ENCODE data around the gene CHST11. TPM values are rescaled to one million over a fixed set of nuclear protein-coding genes. Genes with fewer than 3 reads are reported as not detected.

CHST11 gene
- total RNA-seq, 1 experiment from 2014 or later = 6.7 TPM

GRCh38 chr12:104665296-104665695 lies 208.5 kb downstream of the CHST11 start:
- H3K4me2 ChIP-seq (ENCODE audit: insufficient read depth, insufficient read length, low read length) = no peak overlapping the region
- no peak overlapping the region for H3K27ac Mint-ChIP-seq
- H3K27me3 ChIP-seq (ENCODE audit: insufficient read depth, low read length) = no peaks in the 10 kb centered on the region
- H2BK120ac ChIP-seq (ENCODE audit: low read depth, low read length, poor library complexity, severe bottlenecking) = no peak overlapping the region
- peaks cover 7 to 14% of the 10 kb centered on the region in 2 experiments for H3K4me1 Mint-ChIP-seq
- H3K23me2 ChIP-seq (ENCODE audit: insufficient read length, low read depth, low read length, poor library complexity, severe bottlenecking) = no peaks in the 10 kb centered on the region
- H2AFZ ChIP-seq (ENCODE audit: low read length) = no peak overlapping the region
- no peaks in the 10 kb centered on the region for H3K36me3 Mint-ChIP-seq (ENCODE audit: insufficient read depth in 1 of 3, low read depth in 3 of 3)
- H3K79me2 ChIP-seq (ENCODE audit: insufficient read depth, low read length) = no peaks in the 10 kb centered on the region
- H4K91ac ChIP-seq (ENCODE audit: insufficient read length, low read depth, low read length) = no peak overlapping the region
- H2AK5ac ChIP-seq (ENCODE audit: insufficient read length, low read length) = no peak overlapping the region
- no peaks in the 10 kb centered on the region for H3K9me3 ChIP-seq (ENCODE audit: control insufficient read depth, low read depth, low read length)
- no peak overlapping the region for H3K56ac ChIP-seq (ENCODE audit: insufficient read length, low read depth, low read length)
- no peaks in the 10 kb centered on the region for H3K27me3 Mint-ChIP-seq (ENCODE audit: low read depth)
- DNase-seq = no peak
- no peak overlapping the region for H3K9ac ChIP-seq (ENCODE audit: extremely low read depth, insufficient read length, low read length)
- H3K23ac ChIP-seq (ENCODE audit: insufficient read length, low read depth, low read length) = no peak overlapping the region
- H3K14ac ChIP-seq (ENCODE audit: insufficient read depth, low read length) = no peak overlapping the region
- no peak overlapping the region for H3K27ac ChIP-seq (ENCODE audit: insufficient read length, low read depth, low read length)
- no peak overlapping the region for H3K18ac ChIP-seq (ENCODE audit: insufficient read length, low read depth, low read length)
- no peak overlapping the region for H3K4me3 Mint-ChIP-seq
- no peaks in the 10 kb centered on the region for H3K4me1 ChIP-seq (ENCODE audit: insufficient read depth, low read length)
- H2BK12ac ChIP-seq (ENCODE audit: insufficient read length, low read depth, low read length) = no peak overlapping the region
- no peak overlapping the region for H3T11ph ChIP-seq (ENCODE audit: low read length)
- no peak overlapping the region for H4K5ac ChIP-seq (ENCODE audit: insufficient read length, low read depth, low read length)
- no peaks in the 10 kb centered on the region for H4K20me1 ChIP-seq (ENCODE audit: control insufficient read depth, insufficient read depth, insufficient read length)
- no peak overlapping the region for H2BK20ac ChIP-seq (ENCODE audit: low read depth, low read length, poor library complexity, severe bottlenecking)
- no CpG with 5 or more reads among the region's 4 CpGs for WGBS (ENCODE audit: extremely low coverage, insufficient read length, low lambda C conversion rate)
- no peak overlapping the region for H2BK15ac ChIP-seq (ENCODE audit: low read depth, low read length)
- H2BK5ac ChIP-seq (ENCODE audit: insufficient read length, low read length) = no peak overlapping the region
- no peaks in the 10 kb centered on the region for H3K79me1 ChIP-seq (ENCODE audit: insufficient read depth, low read depth, low read length, poor library complexity, severe bottlenecking)
- no peaks in the 10 kb centered on the region for H3K9me3 Mint-ChIP-seq
- no peak overlapping the region for H3K4ac ChIP-seq (ENCODE audit: low read depth, low read length)
- no peak overlapping the region for H4K8ac ChIP-seq (replicated peaks; ENCODE audit: insufficient read length, low read depth, low read length)
- TF ChIP-seq CTCF (conservative IDR thresholded peaks at IDR 0.05) = no peak
